GOT3 (cell line): ENCODE measurements around the gene GRID2IP.

Source experiments
- DNase-seq: peaks from one replicate; lab custom pipeline; 2025; ENCODE audit warnings: mixed read lengths; lab: John Stamatoyannopoulos, UW

GRID2IP gene

DNA sequence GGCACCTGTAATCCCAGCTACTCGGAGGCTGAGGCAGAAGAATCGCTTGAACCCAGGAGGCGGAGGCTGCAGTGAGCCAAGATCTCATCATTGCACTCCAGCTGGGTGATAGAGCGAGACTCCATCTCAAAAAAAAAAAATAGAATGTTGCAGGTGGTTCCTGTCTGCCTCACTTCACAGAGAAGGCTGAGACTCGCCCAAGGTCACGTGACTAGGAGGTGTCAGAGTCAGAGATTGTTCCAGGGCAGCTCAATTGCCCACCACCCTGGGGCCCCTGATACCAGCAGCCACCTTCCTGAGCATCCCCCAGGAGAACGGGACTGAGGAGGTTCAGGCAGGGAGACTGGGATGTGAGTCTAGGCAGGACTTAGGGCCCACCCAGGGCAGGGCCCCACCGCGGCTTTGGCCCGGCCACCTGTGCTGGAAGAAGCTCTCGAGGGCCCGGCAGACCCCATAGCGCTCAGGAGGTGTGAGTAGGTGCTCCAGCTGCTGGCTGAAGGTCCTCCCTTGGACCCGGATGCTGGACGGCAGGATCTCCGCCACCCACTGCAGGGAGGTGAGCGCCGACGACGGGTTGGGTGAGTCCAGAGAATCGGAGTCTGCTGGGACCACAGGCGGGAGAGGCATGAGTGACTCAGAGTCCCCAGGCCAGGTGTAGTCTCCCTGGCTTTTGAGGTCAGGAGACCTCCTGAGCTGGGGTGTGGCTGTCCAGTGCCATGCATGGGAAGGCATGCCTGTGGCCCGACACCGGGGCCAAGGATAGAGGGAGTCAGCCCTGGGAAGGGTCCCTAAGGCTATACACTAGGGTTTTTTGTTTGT, 30.9 kb downstream of the GRID2IP start:
- no peak for DNase-seq

- peak; percentile 56 for DNase-seq
Measured at GRCh38 chr7:6516387-6516983, 34.8 kb downstream of the GRID2IP start.

GRCh38 chr7:6513541-6513940, 37.7 kb downstream of the GRID2IP start:
- no peak for DNase-seq

- no peak for DNase-seq
Measured at GRCh38 chr7:6512892-6513291, 38.4 kb downstream of the GRID2IP start.

GRCh38 chr7:6510476-6511133, 40.7 kb downstream of the GRID2IP start:
- DNase-seq: no peak

DNA sequence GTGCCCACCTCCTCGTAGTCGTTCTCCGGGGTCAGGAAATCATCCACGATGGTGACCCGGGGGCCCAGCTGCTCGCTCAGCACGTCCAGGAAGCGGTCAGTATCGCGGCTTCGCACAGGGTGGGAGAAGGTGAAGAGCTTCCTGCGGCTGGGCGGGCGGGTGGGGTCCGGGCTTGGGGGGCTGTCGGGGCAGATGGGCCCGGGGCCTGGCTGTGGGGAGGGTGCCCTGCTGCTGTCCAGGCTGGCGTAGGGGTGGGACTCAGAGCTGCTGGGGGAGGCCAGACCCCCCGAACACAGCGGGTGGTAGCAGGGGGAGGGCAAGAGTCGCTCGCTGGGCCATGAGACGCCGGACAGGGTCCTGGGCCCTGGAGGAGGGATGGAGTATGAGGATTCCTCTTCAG, 42.3 kb downstream of the GRID2IP start:
- no peak for DNase-seq

- no peak for DNase-seq
Measured at GRCh38 chr7:6508539-6508938, 42.7 kb downstream of the GRID2IP start.

- DNase-seq: no peak
Measured at GRCh38 chr7:6507906-6508305, 43.4 kb downstream of the GRID2IP start.

- DNase-seq: no peak
Measured at GRCh38 chr7:6505685-6506559, 45.3 kb downstream of the GRID2IP start.

DNA sequence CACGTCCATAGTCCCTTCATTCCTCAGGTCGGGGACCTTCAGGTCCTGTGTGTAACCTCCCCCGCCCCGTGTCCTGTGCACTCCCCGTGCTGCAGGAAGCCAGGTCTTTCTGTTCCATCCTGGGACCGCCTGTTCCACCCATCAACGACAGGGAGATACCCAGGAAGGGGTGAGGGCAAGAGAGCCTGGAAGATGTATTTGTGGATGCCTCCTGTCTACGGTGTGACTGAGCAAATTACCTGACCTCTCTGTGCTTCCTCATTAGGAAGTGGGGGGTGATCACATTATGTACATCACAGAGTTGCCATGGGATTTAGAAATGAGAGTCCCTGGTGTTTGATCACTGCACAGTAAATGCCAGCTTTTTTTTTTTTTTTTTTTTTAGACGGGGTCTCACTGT, 46.3 kb downstream of the GRID2IP start:
- DNase-seq: no peak

DNA sequence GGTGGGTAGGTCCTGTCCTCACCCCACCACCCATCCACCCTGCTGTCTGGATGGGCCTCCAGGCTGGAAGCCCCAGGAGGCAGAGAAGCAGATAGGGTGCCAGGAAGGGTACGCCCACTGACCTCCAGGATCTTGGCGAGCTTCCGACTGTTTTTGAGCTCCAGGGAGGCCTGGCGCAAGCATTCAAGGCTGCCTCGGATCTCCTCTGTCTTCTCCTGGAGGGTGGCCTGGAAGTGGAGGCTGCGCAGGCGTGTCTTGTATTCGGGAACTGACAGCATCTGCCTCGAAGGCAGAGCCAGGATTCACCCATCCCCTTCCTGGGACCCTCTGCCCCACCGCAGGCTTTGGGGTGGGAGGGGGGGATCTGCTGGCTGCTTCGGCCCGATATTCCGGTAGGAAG, 48.4 kb downstream of the GRID2IP start:
- DNase-seq: no peak

GRCh38 chr7:6501586-6502564, 49.4 kb downstream of the GRID2IP start:
- DNase-seq: no peak

DNA sequence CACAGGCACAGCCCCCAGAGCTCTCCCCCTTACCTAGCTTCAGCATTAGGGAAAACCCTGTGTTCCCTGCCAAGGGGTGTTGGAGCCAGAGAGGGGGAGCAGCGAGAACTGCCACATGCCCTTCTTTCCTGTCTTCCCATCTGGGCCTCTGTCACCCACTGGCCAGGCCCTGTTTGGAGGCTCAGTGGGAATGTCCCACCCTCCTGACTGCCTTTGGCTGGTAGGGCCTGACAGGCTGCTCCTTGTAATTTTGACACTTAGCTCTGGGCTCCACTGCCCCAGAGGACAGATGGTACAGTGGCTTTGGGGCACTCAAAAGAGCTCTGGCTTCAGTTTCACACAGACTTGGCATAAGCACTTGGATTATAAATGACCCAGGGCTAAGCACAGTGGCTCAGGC, 50.6 kb downstream of the GRID2IP start:
- DNase-seq: no peak

GRCh38 chr7:6497994-6498393, 53.3 kb downstream of the GRID2IP start:
- no peak for DNase-seq

DNA sequence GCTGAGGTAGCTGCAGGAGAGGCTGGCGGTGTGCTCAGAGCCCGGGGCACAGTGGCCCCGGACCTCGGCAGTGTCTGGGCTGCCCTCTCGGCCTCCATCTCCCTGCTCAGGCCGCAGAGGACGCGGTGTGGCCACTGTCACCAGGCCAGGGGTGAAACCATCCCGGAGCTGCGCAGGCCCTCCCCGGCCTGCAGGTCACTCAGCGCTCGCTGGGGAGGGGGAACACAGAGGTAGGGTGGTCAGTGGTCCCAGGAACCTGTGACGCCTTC, 53.7 kb downstream of the GRID2IP start:
- DNase-seq: no peak

GRCh38 chr7:6496842-6497636, 54.2 kb downstream of the GRID2IP start:
- DNase-seq: no peak

DNA sequence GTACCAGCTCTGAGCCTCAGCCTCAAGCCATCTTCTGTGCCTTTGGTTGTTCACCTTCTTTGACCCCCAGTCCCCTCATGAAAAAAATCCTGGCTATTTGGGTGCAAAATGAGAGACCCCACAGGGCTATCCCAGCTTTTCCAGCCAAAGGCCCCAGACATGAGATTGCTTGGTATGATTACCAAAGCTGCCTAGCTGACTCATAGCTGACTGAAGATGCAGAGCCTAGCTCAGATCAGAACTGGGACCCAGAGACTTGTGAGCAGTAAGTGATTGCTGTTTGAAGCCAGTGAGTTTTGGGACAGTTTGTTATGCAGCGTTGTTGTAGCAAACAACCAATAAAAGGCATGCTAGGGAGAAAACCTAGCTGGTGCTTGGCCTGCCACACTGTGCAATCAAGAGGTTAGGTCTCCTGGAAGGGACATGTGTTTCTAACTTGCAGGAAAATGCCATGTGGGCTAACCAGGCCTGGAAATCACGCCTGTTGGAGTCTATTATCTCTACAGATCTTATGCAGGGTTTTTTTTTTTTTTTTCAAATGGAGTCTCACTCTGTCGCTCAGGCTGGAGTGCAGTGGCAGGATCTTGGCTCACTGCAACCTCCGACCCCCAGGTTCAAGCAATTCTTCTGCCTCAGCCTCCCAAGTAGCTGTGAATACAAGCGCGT, 55.5 kb downstream of the GRID2IP start:
- DNase-seq: no peak

DNA sequence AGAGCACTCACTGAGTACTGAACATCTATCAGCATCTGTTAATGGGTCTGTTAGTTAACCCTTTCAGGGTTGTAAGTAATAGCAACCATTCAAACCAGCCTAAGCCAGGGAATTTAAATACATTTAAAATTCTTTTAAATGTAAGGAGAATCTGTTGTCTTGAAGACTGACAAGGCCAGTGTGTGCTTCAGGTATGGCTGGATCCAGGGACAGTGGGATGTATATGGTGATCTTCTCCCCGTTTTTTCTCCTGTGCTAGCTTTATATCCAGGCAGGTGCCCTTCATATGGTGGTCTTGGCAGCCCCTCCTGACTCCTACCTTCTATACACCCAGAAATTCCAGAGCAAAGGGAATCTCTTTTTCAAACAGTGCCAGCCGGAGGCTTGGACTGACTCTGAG, 56.9 kb downstream of the GRID2IP start:
- no peak for DNase-seq

DNA sequence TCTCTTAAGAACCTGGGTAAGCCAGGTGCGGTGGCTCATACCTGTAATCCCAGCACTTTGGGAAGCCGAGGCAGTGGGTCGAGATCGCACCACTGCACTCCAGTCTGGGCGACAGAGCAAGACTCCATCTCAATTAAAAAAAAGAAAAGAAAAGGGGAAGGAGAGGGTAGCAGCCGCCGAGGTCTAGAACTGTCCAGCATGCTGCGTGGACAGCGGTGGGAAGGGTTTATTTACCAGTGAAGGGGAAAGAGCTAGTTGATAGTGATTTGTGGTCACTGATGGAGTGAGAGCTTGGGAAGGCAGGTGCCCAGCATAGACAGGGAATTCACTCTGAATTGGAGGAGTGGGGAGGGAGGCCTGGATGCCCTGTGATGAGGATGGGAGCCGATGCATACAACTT, 60.1 kb downstream of the GRID2IP start:
- no peak for DNase-seq

DNA sequence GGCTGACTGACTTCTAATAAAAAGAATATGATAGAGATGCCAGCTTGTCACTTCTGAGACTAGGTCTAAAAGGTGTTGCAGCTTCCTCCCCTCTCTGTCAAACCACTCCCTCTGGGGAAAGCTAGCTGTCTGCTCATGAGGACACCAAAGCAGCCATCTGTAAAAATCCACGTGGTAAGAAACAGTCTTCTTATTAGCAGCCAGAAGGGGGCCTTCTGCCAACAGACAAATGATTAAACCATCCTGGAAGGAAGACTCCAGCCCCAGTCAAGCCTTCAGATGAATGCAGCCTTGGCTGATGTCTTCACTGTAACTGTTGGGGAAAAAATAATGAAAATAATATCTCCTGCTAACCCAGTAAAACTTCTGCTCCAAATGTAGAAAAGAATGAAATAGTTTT, 61.6 kb downstream of the GRID2IP start:
- no peak for DNase-seq
